H1 (cell line): Measurements from ENCODE around the gene SHLD1. TPM values are rescaled to one million over a fixed set of nuclear protein-coding genes. Genes with fewer than 3 reads are reported as not detected.

Experiments
- CTCF ChIA-PET: fragments of 300-600 bp; sonication (Branson Sonifier 250); formaldehyde crosslinking; loops from one replicate; lab custom pipeline; 2021; ENCODE audit not compliant: partially characterized antibody; lab: Charles Lee
- POLR2A ChIA-PET: fragments of 300-600 bp; sonication (Branson Sonifier 250); formaldehyde crosslinking; loops from one replicate; lab custom pipeline; 2021; ENCODE audit warnings: inconsistent platforms; ENCODE audit not compliant: partially characterized antibody; lab: Charles Lee
- DNase-seq, 2 experiments: peaks; one replicate each; pipeline versions ENCODE4 v3.0.0 to v3.0.0-alpha.2; 2010 to 2022; ENCODE audit warnings: low spot score in 2 of 2, low read depth in 1 of 2, mixed read lengths in 1 of 2
- FAIRE-seq: peaks from 2 replicates; lab custom pipeline; 2011; peaks lifted over from hg19 to GRCh38; lab: Jason Lieb, UNC
- H2AFZ ChIP-seq: 2 replicates; pipeline ENCODE4 v1.8.1; 2012; ENCODE audit warnings: low read length, inconsistent platforms
- H2AK5ac ChIP-seq: 2 replicates; pipeline ENCODE4 v1.6.1; 2013; ENCODE audit warnings: low read depth, low read length
- H2BK120ac ChIP-seq: replicated peaks from 2 replicates; pipeline ENCODE3; 2013; ENCODE audit warnings: low read depth, low read length, inconsistent platforms
- H2BK12ac ChIP-seq: 2 replicates; pipeline ENCODE4 v1.6.1; 2013; ENCODE audit warnings: low read depth, low read length
- H2BK15ac ChIP-seq: 2 replicates; pipeline ENCODE4 v1.6.1; 2013; ENCODE audit warnings: low read length
- H2BK20ac ChIP-seq: 2 replicates; pipeline ENCODE4 v1.6.1; 2013; ENCODE audit warnings: low read length
- H2BK5ac ChIP-seq: 2 replicates; pipeline ENCODE4 v1.6.1; 2013; ENCODE audit warnings: low read depth, low read length
- H3K14ac ChIP-seq: 2 replicates; pipeline ENCODE4 v1.6.1; 2013; ENCODE audit warnings: inconsistent platforms; ENCODE audit not compliant: insufficient read length
- H3K18ac ChIP-seq: 2 replicates; pipeline ENCODE4 v1.6.1; 2013; ENCODE audit warnings: low read length; ENCODE audit errors: extremely low read depth
- H3K23ac ChIP-seq: 2 replicates; pipeline ENCODE4 v1.6.1; 2013; ENCODE audit warnings: inconsistent platforms; ENCODE audit not compliant: insufficient read length
- H3K23me2 ChIP-seq: 2 replicates; pipeline ENCODE4 v1.6.1; 2013; ENCODE audit warnings: low read depth, low read length
- H3K27ac ChIP-seq: 2 replicates; pipeline ENCODE4 v1.6.1; 2011; ENCODE audit warnings: low read depth, low read length, inconsistent platforms
- H3K27me3 ChIP-seq, 4 experiments: replicated peaks in 1 of 4; 1 replicate in 1 of 4; 2 replicates in 3 of 4; pipeline versions ENCODE4 v1.6.1 to v1.8.1; 2011 to 2013; ENCODE audit warnings: low read length in 3 of 4, mild to moderate bottlenecking in 3 of 4, inconsistent platforms in 2 of 4, mixed read lengths in 2 of 4, moderate library complexity in 1 of 4; ENCODE audit not compliant: control insufficient read depth in 3 of 4, insufficient read depth in 3 of 4; ENCODE audit errors: extremely low read depth in 1 of 4
- H3K36me3 ChIP-seq, 4 experiments: 2 replicates each; pipeline versions ENCODE4 v1.6.1 to v1.8.1; 2011 to 2013; ENCODE audit warnings: mild to moderate bottlenecking in 4 of 4, low read length in 3 of 4, moderate library complexity in 2 of 4, control low read depth in 1 of 4, inconsistent platforms in 1 of 4; ENCODE audit not compliant: insufficient read depth in 4 of 4, control insufficient read depth in 2 of 4
- H3K4ac ChIP-seq: replicated peaks from 2 replicates; pipeline ENCODE3; 2013; ENCODE audit warnings: low read length, low read depth, mixed read lengths, inconsistent platforms; ENCODE audit not compliant: insufficient read length
- H3K4me1 ChIP-seq, 4 experiments: replicated peaks in 1 of 4; 1 replicate in 1 of 4; 2 replicates in 3 of 4; pipeline versions ENCODE4 v1.6.1 to v1.8.1; 2011 to 2013; ENCODE audit warnings: low read length in 3 of 4, inconsistent platforms in 2 of 4, mixed read lengths in 1 of 4; ENCODE audit not compliant: insufficient read depth in 4 of 4, control insufficient read depth in 3 of 4
- H3K4me2 ChIP-seq, 2 experiments: 2 replicates each; pipeline versions ENCODE4 v1.6.1 to v1.8.1; 2011 to 2013; ENCODE audit warnings: low read depth in 2 of 2, low read length in 2 of 2, control low read depth in 1 of 2, inconsistent platforms in 1 of 2, mild to moderate bottlenecking in 1 of 2; ENCODE audit not compliant: insufficient read depth in 1 of 2
- H3K4me3 ChIP-seq, 4 experiments: fragments of 200-600, 300-600 bp in 1 of 4; sonication (generic), shearing (Covaris generic), sonication (Bioruptor Twin) in 1 of 4; 2 replicates each; pipeline versions ENCODE4 v1.5.1 to v1.8.1; 2011 to 2016; ENCODE audit warnings: low read length in 4 of 4, low read depth in 3 of 4, control low read depth in 2 of 4, inconsistent platforms in 2 of 4, mild to moderate bottlenecking in 2 of 4, mixed read lengths in 1 of 4, moderate library complexity in 1 of 4; ENCODE audit not compliant: insufficient read depth in 2 of 4; ENCODE audit errors: extremely low read depth in 1 of 4
- H3K56ac ChIP-seq: replicated peaks from 2 replicates; pipeline ENCODE3; 2013; ENCODE audit warnings: low read depth, mild to moderate bottlenecking, mixed read lengths, low read length, inconsistent platforms; ENCODE audit not compliant: insufficient read length
- H3K79me1 ChIP-seq: 2 replicates; pipeline ENCODE4 v1.6.1; 2013; ENCODE audit warnings: low read depth, low read length, control low read depth
- H3K79me2 ChIP-seq, 2 experiments: 2 replicates each; pipeline versions ENCODE4 v1.6.1 to v1.8.1; 2012 to 2013; ENCODE audit warnings: low read length in 2 of 2, mild to moderate bottlenecking in 2 of 2, inconsistent platforms in 1 of 2; ENCODE audit not compliant: insufficient read depth in 2 of 2, control insufficient read depth in 1 of 2
- H3K9ac ChIP-seq, 4 experiments: replicated peaks in 1 of 4; 1 replicate in 1 of 4; 2 replicates in 3 of 4; pipeline versions ENCODE4 v1.6.1 to v1.8.1; 2011 to 2013; ENCODE audit warnings: low read depth in 3 of 4, low read length in 3 of 4, control low read depth in 2 of 4, mild to moderate bottlenecking in 2 of 4, moderate library complexity in 2 of 4, inconsistent platforms in 1 of 4; ENCODE audit errors: extremely low read depth in 1 of 4
- H3K9me3 ChIP-seq, 2 experiments: 2 replicates each; pipeline versions ENCODE4 v1.6.1 to v1.8.1; 2012 to 2013; ENCODE audit warnings: mild to moderate bottlenecking in 2 of 2, moderate library complexity in 2 of 2, control low read depth in 1 of 2, inconsistent platforms in 1 of 2, low read depth in 1 of 2, low read length in 1 of 2, mixed read lengths in 1 of 2; ENCODE audit not compliant: insufficient read depth in 2 of 2
- H4K20me1 ChIP-seq, 2 experiments: replicated peaks in 1 of 2; 2 replicates each; pipeline versions ENCODE3 to v1.8.1; 2011 to 2013; ENCODE audit warnings: inconsistent platforms in 2 of 2, low read length in 2 of 2, mild to moderate bottlenecking in 1 of 2; ENCODE audit not compliant: insufficient read depth in 2 of 2, control insufficient read depth in 1 of 2
- H4K5ac ChIP-seq: 2 replicates; pipeline ENCODE4 v1.6.1; 2013; ENCODE audit warnings: low read length, low read depth, mixed read lengths, inconsistent platforms; ENCODE audit not compliant: insufficient read length
- H4K8ac ChIP-seq: 2 replicates; pipeline ENCODE4 v1.8.0; 2013; ENCODE audit warnings: mild to moderate bottlenecking, moderate library complexity, low read length, inconsistent platforms; ENCODE audit not compliant: insufficient read depth; ENCODE audit errors: extremely low read depth
- H4K91ac ChIP-seq: replicated peaks from 2 replicates; pipeline ENCODE3; 2013; ENCODE audit warnings: low read length, mixed read lengths, inconsistent platforms; ENCODE audit not compliant: insufficient read length
- ATF3 ChIP-seq: IDR thresholded peaks from 2 replicates; pipeline ENCODE4 v1.6.1; 2011; ENCODE audit warnings: low read depth, mild to moderate bottlenecking, low read length; ENCODE audit not compliant: insufficient read depth
- BACH1 ChIP-seq: IDR thresholded peaks from 2 replicates; pipeline ENCODE4 v1.6.1; 2012; ENCODE audit warnings: low read length, improper control_type of control experiment
- BRCA1 ChIP-seq: IDR thresholded peaks from 2 replicates; pipeline ENCODE4 v1.6.1; 2012; ENCODE audit warnings: low read depth, low read length, improper control_type of control experiment
- POU5F1 ChIP-seq: IDR thresholded peaks from 2 replicates; pipeline ENCODE4 v1.6.1; 2011; ENCODE audit warnings: low read depth, mild to moderate bottlenecking, low read length, moderate library complexity
- RXRA ChIP-seq: IDR thresholded peaks from 2 replicates; pipeline ENCODE4 v1.6.1; 2011; ENCODE audit warnings: low read depth, mild to moderate bottlenecking, low read length, moderate library complexity; ENCODE audit not compliant: insufficient read depth
- SIN3A ChIP-seq, 2 experiments: IDR thresholded peaks in 1 of 2; conservative IDR thresholded peaks in 1 of 2; 2 replicates each; pipeline ENCODE4 v1.6.1; 2011 to 2012; ENCODE audit warnings: low read length in 2 of 2, improper control_type of control experiment in 1 of 2, low read depth in 1 of 2, mild to moderate bottlenecking in 1 of 2
- SRF ChIP-seq: IDR thresholded peaks from 2 replicates; pipeline ENCODE4 v1.6.1; 2011; ENCODE audit warnings: mild to moderate bottlenecking, low read depth, low read length, moderate library complexity
- TAF1 ChIP-seq: IDR thresholded peaks from 2 replicates; pipeline ENCODE4 v1.6.1; 2011; ENCODE audit warnings: mild to moderate bottlenecking, low read depth, low read length
- WGBS, 2 experiments: shearing (Covaris generic) in 1 of 2; methylation state at CpG; one replicate each; pipeline versions ENCODE4 v1.1.6 to v1.1.7; 2013 to 2015; ENCODE audit warnings: low lambda C conversion rate in 2 of 2, mixed read lengths in 2 of 2, inconsistent platforms in 1 of 2, low coverage in 1 of 2, missing lambda C conversion rate in 1 of 2; ENCODE audit not compliant: insufficient replicate concordance in 2 of 2, insufficient coverage in 1 of 2, insufficient read length in 1 of 2; ENCODE audit errors: extremely low coverage in 1 of 2, missing lambda C conversion rate in 1 of 2; 5-methylcytosine and 5-hydroxymethylcytosine counted together
- polyA plus RNA-seq, 7 experiments: library from polyadenylated mRNA; depleted of rRNA in 3 of 7; stranded (reverse) in 5 of 7; unstranded in 2 of 7; fragments of >200 nt in 5 of 7; fragments of 200-250 nt in 2 of 7; gene quantifications; 1 replicate in 5 of 7; 2 replicates in 1 of 7; 4 replicates in 1 of 7; pipeline versions ENCODE4 v1.2.1 to v1.2.3, GENCODE V29; 2011 to 2013; ENCODE audit warnings: missing spikeins in 2 of 7, mixed read lengths in 2 of 7
- total RNA-seq: library from RNA; stranded (reverse); fragmentation: NEBNext Ultra II Directional; extraction: Animal tissue kit (Norgen Biotek cat#: 25700); gene quantifications from 2 replicates; pipeline ENCODE4 v1.2.1, GENCODE V29; 2021

SHLD1 gene
- total and polyA plus RNA-seq, 2 of the 8 experiments (the other 6 are each of a cell fraction or from before 2014, with no cell fraction given) = 4.2 to 6.5 TPM

DNA sequence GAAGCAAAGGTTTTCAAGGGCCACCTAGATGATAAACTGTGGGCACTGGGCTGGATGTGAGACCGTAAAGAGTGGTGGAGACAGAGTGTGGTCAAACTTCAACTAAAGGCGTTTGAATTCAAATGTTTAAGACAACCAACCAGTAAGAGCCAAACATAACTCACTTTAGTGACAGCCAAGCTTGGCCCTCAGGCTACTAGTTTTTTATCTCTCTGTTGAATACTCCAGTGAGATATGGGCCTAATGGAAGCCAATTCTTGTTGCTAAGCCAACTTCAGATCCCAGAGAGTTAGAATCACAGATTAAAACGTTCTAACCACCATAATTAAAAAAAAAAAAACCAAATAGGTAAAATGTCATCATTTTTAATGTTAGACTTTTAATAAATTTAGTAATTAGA is 142.9 kb downstream of the SHLD1 start:
- Histone ChIP-seq H3K18ac (no peak overlapping the region), H2BK15ac (no peak overlapping the region), H3K9ac (no peak overlapping the region), H3K23ac (no peak overlapping the region), H3K4me2 (no peak overlapping the region), H2AK5ac (no peak overlapping the region), H3K56ac (no peak overlapping the region), H3K4me3 (no peak overlapping the region), H2BK120ac (no peak overlapping the region), H4K5ac (no peak overlapping the region), H2BK5ac (no peak overlapping the region), H3K4ac (no peak overlapping the region), H2BK12ac (no peak overlapping the region), H3K36me3 (no peaks in the 10 kb centered on the region), H3K4me1 (no peaks in the 10 kb centered on the region), H4K8ac (no peak overlapping the region), H3K79me1 (no peaks in the 10 kb centered on the region), H3K79me2 (no peaks in the 10 kb centered on the region), H4K20me1 (no peaks in the 10 kb centered on the region), H2AFZ (no peak overlapping the region), H3K23me2 (no peaks in the 10 kb centered on the region), H2BK20ac (no peak overlapping the region), H3K27ac (no peak overlapping the region), H4K91ac (no peak overlapping the region), H3K14ac (no peak overlapping the region), H3K9me3 (no peaks in the 10 kb centered on the region), H3K27me3 (no peaks in the 10 kb centered on the region)
- FAIRE-seq (no peak), DNase-seq (no peak)
- WGBS, 2 experiments = 83% methylated on average over 3 of the region's 3 CpGs; no CpG with 5 or more reads in 1 of the 2 experiments
- ChIA-PET CTCF (no interaction called here), POLR2A (no interaction called here)
- TF ChIP-seq BRCA1 (no peak), RXRA (no peak), POU5F1 (no peak), TAF1 (no peak), SIN3A (conservative IDR thresholded peaks at IDR 0.05 in 1 of 2, IDR thresholded peaks at IDR 0.05 in 1 of 2; ENCODE audit: low read depth in 1 of 2, low read length in 2 of 2) (no peak), BACH1 (no peak), SRF (no peak), ATF3 (no peak)
